NCI-H226 (cell line): Measurements from ENCODE around the gene HLF.

Source experiments
- DNase-seq: peaks from one replicate; pipeline ENCODE4 v3.0.0-alpha.2; 2015

HLF gene

DNA sequence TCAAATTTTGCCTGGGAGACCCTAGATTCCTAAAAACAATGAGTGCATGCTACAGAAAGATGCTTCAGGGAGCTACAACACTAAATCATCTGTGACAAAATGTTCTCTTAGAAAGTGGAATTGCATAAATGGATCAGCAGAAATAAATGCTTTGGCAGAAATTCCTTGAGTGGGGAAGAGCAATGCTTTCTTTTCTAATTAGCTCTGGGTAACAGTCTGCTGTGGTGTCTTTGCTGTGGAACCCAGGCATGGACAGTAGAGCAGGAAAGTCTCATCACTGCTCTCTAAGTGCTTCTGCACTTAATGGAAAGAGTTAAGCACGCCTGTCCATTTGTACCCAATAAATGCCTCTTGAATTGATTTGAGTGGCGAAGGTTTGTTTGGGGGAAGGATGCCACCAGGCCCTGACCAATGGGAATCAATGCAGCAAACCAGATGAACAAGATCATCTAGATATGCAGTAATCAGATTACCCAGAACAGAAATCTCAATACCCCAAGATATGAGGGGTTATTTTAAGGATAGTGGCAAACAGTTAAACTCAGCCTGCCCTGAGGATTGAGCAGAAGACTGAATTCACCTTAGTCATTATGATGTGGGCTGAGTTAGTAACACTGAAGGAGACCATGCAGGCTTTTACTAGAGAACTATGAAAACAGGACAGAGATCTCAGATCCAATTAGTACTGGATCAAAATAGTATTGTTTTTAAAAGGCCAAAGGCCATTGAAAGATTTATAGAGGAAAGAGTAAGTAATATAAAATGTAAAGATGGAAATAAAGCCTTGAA lies 13.6 kb downstream of the HLF start:
- DNase-seq: no peak

DNA sequence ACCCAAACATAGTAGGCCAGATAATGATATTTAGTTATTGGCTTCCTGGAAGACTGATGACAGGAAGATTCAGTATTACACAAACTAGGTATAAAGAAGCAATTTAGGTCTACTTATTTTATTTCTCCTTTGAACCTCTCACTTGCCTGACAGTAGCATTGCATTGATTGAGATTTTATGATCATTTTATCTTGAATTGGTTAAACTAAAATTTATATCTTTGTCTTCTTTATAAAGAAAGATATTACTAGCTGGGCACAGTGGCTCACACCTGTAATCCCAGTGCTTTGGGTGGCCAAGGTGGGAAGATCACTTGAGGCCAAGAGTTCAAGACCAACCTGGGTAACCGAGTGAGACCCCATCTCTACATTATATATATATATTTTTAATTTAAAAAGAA lies 14.4 kb downstream of the HLF start:
- DNase-seq: no peak

DNA sequence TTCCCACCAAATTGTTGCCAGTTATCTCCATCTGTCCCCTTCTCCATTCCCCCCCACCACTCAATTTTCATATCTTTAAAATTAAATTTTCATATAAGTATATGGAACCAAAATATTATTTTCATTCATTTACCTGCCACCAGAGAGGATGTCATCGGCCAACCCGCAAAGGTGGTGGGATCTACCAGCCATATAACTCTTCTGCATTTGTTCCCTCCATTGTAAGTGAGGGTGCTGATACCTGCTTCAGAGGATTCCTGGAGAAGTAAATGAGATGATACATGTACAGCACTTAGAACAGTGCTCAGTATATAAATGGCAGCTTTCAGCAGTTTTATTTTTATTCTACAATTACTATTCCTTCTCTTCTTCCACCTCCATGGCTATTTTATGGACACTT lies 15.0 kb downstream of the HLF start:
- DNase-seq: no peak

DNA sequence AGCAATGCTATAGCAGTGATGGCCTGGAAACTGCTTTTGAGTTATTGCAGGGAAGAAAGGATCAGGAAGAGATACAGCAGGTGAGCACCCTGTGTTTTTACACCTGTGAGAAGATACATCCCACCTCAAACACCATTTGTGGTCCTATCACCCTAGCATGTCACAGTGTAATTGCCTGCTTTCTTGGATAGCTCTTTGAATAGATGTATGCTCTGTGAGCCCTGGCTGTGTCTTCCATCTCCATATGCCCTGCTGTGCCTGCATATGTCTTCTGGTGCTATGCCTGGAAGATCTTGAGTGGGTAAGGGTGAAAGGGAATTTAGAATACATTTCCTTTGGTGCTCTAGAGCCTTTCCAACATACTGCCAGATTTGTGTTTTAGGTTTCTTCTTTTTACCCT lies 15.5 kb downstream of the HLF start:
- DNase-seq: no peak

DNA sequence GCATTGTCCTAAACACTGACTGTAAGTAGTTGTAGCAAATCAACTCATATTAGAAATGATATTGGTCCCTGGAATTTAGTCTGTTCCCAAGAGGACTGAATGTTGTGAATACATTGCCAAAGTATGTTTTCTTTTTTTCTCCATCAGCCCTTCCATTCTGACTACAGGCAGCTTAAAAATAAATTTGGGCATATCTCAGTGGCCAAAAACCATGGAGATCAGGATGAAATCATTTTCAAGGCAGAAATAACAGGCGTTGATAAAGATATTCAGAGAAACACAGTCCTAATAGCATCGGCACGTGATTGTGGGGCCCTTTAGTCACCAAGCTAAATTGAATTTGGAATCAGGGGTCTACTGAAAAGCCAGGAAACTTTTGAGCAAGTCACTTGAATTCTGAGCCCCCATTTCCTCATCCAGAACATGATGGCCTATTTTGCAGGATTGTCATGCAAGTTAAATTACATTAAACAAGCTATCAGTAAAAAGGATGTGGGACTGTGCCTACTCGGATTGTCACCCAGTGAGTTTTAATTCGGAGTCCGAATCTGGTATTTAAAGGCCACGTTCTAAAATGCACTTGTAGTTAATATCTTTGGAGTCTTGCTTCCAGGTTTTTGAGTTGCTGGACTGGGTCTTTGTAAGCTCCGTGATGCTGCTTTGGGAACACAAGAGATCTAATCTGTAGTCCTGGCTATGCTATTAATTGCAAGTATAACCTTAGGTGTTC lies 17.1 kb downstream of the HLF start:
- no peak for DNase-seq

DNA sequence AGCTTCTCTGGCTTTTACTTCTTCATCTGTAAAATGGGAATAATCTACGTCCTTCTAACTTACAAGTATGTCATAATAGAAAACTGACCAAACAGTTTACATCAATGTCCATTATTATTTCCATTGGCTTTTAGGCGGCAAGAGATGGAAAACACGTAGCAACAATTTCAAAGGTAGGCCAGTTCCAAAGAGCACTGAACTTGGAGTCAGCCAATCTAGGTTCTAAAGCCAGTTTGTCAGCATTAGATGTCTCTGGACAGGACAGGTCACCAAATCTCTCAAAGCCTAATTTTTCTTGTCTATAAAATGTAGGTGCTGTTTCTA lies 17.6 kb downstream of the HLF start:
- no peak for DNase-seq

DNA sequence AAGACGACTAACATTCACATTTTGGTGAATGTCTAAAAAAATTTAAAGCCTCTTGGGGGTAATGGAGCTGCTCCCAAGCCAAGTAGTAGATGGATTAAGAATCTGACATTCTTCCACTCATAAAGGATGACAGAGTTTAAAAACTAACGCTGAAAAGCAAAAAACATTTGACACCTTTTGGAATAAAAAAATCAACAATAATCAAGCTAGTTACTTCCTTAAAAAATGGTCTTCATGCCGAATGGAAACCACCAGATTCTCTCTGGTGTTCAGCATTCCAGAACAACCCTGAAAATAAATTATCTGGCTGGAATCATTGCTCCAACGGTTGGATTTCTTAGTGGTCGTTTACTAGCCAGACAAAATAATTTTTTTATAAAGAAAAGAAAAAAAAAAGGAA lies 18.0 kb downstream of the HLF start:
- DNase-seq: no peak

DNA sequence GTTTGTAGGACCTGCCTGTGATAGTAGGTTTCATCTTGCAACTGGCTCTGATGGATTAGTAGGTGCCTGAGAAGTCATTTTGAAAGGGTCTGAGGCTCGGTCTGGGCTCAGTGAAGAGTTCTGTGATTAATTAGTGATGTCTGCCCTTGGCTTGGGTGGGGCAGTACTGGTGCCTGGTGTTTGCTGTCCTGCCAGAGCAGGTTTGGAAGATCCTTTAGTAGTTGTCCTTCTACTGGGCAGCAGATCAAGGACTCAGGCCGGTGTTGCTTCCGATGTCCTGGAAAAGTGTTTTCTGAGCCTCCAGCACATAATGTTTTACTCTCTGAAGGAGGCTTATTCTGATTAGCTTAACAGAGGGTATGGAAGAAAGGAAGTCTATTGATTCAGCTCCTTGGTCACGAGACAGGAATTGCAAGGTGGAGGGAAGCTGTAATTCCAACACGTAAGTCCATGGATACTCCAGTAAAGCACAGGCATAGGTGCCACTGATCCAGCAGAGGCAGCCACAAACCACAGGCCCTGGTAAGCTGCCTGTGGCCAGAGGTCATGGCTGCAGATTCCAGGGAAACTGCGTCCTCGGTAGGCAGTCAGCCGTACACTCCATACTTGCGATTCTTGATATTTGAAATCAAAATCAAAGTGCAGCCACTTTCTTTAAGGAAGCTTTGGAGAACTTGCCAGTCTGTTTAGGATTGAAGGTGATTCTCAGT lies 18.7 kb downstream of the HLF start:
- no peak for DNase-seq

DNA sequence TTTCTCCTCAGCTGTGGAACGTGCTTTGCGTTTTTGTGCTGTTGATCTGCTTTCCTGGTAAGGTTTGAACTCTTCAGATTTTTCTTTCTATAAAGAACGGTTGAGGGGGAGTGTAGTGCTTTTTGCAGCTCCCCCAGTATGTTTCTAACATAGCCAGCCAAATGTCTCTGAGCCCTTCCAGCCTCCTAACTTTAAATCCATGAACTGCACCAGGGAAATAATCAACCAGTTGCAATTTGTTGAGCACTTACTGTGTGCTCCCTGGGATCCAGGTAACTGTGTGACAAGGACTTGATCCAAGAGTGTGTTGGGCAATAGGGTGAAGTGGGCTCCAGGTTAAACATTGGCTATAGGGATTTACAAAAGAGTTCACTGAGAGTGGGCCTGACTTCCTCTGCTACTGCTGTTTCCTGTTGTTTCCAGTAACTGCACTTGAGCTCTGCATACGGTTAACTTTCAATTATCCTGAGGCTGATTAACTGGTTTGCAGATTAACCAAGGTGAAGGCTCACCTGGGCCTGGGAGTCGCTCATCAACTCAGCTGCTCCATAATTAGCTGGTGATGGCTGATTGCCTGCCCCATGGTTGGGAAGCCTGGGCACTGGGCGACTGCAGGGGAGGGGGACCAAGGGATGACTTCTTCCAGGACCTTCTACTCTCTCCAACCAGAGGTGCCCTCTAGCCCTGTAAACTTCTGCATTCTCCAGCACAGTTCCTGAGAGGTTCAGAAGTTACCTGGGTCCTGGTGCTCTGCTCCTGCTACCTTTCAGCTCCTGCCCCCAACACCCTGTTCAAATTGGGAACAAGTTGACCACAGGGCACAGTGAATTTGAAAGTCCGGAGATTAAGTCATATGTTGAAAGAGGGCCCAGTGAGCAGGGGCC lies 19.5 kb downstream of the HLF start:
- no peak for DNase-seq

DNA sequence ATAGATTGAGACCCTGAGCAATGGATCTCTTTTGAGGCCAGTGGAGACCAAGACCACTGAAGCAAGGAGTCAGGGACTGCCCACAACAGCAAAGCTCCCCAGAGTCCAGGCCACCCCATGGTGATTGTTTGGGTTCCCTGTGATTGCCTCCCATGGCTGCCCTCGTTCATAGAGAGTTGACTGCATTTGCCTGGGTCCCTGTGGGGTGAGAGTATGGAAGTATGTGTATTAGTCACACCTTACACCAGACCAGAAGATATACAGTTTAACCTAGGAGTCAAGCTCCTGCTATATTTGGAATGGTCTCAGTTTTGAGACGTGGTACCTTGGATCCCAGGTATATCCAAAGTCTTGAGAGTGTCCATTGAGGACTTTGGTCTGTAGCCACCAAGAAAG lies 20.2 kb downstream of the HLF start:
- no peak for DNase-seq

DNA sequence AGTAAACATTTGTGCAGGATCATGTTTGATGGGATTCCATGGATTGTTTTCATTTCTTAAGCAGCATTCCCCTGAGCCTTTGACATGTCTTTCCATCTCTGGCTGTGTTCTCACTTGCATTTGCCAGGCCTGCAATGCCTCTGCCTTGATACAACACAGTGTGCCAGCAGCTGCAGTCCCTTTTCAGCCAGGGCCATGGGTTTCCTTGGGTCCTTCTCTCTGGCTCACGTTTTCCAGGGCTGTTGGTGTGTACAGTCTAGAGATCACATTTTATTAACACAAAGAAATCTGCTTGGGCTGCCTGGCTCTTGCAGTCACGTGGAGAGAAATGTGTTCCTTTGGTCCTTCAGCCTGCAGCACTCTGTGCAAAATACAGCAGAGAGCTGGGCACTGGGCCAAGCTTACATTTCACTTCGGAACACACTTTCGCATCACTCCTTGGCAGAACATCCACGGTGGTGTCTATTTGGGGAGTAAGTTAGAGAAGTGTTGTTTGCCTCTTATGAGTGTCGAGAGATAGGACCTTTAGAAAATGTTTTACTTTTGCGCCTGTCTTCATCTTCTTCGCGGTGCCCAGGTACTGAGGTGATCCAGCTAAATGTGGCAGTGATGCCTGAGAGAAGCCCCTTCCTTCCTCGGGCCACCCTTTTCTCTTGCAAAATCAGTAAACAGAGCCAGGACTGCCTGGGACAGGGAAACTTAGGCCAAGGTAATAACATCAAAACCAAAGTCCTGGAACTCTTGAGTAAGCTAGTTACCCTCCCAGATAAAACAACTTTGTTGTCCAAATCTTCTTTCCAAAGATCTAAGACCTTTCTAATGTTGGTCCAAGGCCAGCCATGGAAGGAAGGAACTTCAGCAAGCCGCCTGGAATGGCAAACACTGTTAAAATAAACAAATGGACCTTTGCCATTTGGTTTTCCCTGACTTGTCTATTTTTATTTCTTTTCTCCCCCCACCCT lies 20.9 kb downstream of the HLF start:
- DNase-seq: no peak

DNA sequence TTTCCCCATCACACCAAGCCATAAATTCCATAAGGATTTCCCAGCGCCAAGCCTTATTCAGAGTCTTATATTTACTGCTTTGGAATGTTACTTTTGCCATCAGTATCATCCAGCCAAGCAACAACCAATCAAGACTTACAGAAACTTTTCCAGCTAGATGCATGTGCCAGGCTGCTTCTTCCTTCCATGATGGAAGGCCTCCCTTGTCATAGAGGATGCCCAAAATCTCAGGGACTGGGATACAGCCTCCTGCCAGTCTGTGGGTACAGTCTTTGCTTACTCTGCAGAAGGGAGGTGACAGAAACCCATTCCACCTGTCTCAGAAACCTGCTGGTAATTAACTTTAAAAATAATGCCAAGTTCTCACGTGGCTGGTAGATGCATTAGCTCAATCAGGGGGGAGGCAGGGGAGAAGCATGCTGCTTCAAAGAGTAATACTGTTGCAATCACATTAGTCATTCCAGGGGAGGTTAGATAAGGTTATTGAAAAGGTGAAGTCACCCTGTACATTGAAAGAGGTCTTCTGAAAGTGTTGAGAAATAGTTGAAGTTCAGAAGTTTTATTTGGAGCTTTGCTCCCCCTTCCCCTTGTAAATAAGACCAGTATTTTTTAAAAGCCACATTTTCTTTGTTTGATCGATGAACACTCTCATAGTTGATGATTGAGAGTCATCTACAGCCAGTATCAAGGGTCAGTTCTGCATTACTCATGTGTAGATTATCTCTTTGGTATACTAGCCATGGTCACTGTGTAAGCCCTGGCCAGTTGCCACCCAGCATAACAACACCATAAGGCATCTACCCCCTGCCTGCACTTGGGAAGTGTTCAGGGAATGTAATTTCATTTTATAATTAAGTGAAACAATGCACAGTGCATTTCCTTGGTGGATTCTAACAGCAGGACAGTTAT lies 22.2 kb downstream of the HLF start:
- peak; percentile 88 for DNase-seq

DNA sequence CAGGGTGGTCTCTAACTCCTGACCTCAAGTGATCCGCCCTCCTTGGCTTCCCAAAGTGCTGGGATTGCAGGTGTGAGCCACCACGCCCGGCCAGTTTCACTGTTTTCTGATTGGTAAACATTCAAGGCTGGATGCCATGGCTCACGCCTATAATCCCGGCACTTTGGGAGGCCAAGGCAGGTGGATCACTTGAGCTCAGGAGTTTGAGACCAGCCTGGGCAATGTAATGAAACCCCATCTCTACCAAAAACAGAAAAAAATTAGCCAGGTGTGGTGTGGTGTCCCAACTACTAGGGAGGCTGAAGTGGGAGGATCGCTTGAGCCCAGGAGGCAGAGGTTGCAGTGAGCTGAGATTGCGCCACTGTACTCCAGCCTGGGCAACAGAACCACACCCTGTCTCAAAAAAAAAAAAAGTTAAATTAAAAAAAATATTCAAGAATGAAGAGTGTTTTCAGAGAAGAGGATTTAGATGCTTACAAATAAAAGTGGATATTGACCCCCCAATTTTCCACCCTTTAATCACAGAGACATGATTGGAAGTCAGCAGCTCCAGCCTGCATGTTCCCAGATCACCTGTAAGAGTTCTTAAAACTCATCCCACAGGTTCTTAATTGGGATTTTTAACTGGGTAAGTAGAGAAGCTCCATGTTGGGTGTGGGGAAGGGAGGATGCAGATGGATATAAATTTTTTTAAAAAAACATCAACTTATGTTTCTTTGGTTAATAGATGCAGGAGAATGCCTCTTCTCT lies 23.8 kb downstream of the HLF start:
- no peak for DNase-seq

DNA sequence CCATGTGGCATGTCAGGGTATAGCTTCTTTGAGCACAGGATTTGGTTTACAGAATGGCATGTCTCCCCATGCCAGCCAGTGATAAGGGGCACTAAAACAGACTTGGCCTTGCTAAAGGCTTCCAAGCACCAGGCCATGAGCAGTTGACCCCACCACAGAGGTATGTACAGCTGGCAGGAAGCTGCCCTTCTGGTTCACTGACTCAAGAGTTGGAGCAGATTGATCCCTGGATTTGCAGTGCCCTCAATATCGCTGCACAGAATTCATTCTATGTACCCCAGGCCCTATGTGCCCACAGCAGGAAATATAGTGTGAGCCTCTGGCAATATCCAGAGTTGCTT lies 24.3 kb downstream of the HLF start:
- DNase-seq: no peak

DNA sequence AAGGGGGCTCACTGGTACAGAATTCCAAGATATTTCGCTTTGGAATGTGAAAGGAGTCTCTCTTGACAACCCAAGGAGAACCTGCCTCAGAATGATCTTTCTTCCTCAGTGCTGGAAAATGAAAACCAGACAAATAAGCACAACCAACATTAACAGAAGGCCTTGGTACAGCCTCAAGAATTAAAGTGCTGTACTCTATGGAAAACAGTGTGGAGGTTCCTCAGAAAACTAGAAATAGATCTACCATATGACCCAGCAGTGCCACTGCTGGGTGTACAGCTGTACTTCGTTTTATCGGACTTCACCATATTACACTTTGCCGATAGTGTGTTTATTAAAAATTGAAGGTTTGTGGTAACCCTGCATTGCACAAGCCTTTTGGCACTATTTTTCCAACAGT lies 25.2 kb downstream of the HLF start:
- no peak for DNase-seq

DNA sequence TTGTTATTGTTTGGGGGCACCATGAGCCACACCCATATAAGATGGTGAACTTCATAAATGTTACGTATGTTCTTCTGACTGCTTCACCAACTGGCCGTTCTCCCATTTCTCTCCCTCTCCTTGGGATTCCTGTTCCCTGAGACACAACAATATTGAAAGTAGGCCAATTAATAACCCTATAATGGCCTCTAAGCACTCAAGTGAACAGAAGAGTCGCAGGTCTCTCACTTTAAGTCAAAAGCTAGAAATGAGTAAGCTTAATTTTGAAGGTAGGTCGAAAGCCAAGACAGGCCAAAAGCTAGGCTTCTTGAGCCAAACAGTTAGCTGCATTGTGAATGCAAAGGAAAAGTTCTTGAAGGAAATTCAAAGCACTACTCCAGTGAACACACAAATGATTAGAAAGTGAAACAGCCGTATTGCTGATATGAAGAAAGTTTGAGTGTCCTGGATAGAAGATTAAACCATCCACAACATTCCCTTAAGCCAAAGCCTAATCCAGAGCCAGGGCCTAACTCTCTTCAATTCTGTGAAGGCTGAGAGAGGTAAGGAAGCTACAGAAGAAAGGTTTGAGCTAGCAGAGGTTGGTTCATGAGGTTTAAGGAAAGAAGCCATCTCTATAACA lies 25.8 kb downstream of the HLF start:
- DNase-seq: no peak

DNA sequence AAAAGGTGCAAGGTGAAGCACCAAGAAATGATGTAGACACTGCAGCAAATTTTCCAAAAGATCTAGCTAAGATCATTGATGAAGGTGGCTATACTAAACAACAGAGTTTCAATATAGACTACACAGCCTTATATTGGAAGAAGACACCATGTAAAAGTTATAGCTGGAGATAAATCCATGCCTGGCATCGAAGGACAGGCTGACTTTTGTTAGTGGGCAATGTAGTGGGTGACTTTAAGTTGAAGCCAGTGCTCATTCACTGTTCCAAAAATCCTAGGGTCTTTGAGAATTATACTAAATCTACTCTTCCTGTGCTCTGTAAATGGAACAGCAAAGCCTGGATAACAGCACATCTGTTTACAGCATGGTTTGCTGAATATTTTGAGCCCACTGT lies 26.4 kb downstream of the HLF start:
- no peak for DNase-seq

DNA sequence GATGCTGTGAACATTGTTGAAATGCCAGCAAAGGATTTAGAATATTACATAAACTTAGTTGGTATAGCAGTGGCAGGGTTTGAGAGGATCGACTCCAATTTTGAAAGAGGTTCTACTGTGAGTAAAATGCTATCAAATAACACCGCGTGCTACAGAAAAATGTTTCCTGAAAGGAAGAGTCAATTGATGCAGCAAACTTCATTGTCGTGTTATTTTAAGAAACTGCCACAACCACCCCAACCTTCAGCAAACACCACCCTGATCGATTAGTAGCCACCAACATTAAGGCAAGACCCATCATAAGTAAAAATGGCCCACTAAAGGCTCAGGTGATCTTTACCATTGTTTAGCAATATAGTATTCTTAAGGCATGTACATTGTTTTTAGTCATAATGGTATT lies 27.3 kb downstream of the HLF start:
- DNase-seq: no peak

DNA sequence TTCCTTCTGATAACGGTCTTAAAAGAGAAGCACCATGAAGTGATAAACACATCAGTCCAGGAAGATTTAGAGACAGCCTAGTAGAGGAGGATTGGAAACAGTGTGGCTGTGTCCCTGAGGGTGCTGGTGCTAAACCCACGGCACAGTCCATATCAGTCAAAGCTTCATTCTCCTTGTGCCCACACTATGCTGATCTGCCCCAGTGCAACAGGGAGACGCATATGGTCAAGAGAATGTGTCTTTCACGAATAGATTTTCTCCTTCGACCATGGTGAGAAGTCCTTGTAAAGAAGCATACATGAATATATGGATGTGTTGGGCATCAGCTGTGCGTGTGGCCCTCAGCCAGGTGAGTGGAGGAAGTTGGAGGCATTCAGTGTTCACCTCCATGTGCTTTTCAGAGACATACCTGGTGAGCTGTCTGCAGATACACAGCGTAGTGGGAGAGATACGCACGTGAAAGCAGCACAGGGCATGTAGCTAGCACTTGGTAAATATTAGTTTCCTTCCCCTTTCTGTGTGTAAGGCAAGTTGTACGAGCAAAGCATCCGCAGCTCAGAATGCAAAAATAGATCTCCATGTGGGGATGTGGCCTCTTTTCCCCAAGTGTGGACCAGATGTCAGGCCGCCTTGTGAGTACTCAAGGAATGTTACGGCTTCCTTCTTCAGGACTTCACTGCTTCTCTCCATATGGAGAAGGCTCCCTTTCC lies 29.4 kb downstream of the HLF start:
- no peak for DNase-seq
